Measurements from ENCODE around the gene APLF.
A peak's percentile ranks its signal among the peaks of the same experiment; 100 is the strongest.

APLF gene, protein sequence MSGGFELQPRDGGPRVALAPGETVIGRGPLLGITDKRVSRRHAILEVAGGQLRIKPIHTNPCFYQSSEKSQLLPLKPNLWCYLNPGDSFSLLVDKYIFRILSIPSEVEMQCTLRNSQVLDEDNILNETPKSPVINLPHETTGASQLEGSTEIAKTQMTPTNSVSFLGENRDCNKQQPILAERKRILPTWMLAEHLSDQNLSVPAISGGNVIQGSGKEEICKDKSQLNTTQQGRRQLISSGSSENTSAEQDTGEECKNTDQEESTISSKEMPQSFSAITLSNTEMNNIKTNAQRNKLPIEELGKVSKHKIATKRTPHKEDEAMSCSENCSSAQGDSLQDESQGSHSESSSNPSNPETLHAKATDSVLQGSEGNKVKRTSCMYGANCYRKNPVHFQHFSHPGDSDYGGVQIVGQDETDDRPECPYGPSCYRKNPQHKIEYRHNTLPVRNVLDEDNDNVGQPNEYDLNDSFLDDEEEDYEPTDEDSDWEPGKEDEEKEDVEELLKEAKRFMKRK

GRCh38 chr2:68467077-68467960 lies at the start of gene APLF, which contains the start of gene FBXO48:
APLF (plus strand) TSS chr2:68467585; CDS start chr2:68467732, 147 bp downstream.
FBXO48 (minus strand) TSS chr2:68467294; CDS start chr2:68465145, 2,149 bp downstream.
- peak; percentile 99 for DNase-seq

GRCh38 chr2:68417926-68418325 lies 49.5 kb upstream of the APLF start:
- no peak for DNase-seq

- no peak for DNase-seq
Observed at GRCh38 chr2:68418419-68418818, 49.0 kb upstream of the APLF start.

- DNase-seq, result no peak
Observed at GRCh38 chr2:68418855-68419254, 48.5 kb upstream of the APLF start.

GRCh38 chr2:68420254-68420910 lies 47.0 kb upstream of the APLF start:
- DNase-seq, result no peak

- no peak for DNase-seq
Observed at GRCh38 chr2:68423966-68424650, 43.3 kb upstream of the APLF start.

GRCh38 chr2:68425503-68425902 lies 41.9 kb upstream of the APLF start:
- DNase-seq, result no peak

- DNase-seq, result no peak
Observed at GRCh38 chr2:68426446-68426845, 40.9 kb upstream of the APLF start.

GRCh38 chr2:68426848-68427579 lies 40.4 kb upstream of the APLF start:
- DNase-seq, result no peak

DNA sequence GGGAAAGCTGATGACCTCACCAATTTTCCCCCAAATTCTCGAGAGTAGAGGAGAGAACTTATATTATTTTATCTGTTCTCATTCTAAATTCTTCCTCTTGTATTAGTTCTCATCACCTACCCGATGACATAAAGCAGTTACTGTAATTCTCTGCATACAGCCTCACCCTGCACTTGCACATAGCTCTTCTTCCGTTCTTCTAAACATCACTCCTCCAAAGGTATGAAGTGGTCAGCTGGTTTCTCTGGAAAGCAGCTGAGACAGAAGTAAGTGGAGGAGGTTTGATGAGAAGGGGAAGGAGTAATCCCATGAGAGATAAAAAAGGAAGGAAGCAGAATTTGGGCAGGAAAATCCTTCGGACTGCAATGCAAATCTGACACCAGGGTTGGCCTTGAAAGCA lies 39.3 kb upstream of the APLF start:
- DNase-seq, result no peak

DNA sequence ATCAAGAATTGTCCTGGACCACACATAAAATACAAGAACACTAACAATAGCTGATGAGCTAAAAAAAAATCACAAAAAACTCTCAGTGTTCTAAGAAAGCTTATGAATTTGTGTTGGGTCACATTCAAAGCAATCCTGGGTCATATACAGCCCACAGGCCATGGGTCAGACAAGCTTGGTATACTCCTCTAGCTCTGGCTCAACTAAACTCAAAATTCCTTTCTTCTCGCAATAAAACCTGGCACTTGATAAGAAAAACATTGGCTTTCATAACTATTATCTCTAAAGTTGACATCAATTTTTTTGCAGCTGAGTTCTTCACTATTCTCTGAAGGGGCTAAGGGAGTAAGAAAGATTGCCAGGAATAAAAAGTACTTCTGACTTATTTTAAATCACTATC lies 38.6 kb upstream of the APLF start:
- no peak for DNase-seq

DNA sequence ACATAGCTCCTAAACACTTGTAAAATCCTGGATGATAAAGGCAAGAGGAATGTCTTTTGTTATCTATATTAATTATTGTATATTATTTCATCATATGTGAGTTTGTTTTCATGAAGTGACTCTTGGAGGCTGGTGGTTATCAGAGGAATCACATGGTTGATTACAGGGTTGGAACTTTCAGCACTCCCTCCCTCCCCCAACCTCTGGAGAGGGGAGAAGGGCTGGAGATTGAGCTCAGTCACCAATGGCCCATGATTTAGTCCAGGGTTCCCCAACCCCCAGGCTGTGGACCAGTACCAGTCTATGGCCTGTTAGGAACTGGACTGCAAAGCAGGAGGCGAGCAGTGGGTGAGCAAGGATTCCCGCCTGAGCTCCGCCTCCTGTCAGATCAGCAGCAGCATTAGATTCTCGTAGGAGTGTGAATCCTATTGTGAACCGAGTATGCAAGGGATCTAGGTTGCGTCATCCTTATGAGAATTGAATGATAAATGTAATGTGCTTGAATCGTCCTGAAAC lies 38.0 kb upstream of the APLF start:
- DNase-seq, result no peak

DNA sequence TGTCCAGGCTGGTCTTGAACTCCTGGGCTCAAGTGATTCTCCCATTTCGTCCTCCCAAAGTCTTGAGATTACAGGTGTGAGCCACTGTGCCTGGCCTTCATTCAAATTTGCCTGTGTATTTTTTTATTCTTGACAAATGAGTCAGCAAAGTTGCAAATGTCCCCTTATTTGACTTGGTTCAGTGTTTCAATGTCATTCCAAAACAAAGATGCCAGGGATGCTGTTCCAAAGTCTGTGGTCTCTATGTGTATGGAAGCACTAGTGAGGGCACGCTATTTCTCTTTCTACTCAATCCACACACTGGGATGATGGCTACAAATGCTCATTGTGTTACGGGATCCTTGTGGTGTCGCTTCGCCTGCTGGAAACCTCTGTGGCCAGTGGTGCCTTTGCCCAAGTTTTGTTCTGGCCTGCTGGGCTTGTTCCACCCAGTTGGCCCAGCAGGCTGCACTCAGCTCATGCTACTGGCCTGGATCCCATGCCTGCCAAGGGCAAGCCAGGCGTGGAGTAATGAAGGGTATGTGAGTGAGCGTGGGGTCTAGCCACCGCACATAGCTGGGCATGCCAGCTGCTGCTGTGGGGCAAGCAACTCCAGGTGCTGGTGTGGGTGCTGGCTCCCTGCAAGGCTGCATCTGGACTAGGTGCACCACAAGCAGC lies 35.9 kb upstream of the APLF start:
- no peak for DNase-seq

DNA sequence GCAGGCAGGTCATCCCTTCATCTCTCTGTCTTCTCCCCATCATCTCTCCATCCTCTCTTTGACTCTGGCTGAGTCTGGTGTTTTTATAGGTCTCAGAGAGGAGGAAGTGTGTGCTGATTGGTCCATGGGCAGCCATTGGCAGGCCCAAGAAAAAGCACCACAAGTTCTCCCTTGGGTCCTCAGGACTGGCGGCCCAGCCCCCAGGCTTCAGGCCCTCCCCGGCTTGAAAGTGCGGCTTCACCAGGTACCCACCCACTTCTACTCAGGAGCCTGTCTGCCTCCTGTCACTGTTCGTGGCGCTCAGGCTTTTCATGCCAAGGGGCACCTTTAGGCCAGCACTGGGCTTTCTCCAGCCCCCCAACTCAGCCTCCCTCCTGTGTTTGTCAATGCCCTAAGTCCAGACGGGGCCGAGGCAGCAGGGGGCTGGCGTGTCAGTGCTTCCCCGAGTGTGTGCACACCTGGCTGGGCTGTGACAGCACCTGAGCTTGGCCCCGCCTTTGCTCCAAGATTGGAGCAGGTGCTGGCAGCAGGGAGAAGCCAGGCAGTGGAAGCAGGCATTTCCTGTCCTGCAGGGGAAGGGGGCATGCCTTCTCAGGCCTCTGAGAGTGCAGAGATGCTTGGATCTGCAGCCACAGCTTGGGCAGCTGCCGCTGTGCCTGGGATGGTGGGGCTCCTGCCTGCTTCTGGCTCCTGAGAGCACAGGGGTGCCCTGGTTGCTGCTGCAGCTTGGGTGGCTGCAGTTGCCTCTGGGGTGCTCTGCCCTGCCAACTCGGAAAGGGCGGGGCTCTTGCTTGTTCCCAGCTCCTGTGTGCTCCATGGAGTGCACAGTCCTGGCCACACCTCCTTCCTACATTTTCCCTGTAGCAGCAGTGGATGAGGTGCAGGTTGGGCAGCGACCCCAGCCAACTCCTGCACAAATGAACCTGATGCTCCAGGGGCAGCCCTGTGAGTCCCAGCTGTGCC lies 34.4 kb upstream of the APLF start:
- no peak for DNase-seq

GRCh38 chr2:68434981-68435380 lies 32.4 kb upstream of the APLF start:
- no peak for DNase-seq

DNA sequence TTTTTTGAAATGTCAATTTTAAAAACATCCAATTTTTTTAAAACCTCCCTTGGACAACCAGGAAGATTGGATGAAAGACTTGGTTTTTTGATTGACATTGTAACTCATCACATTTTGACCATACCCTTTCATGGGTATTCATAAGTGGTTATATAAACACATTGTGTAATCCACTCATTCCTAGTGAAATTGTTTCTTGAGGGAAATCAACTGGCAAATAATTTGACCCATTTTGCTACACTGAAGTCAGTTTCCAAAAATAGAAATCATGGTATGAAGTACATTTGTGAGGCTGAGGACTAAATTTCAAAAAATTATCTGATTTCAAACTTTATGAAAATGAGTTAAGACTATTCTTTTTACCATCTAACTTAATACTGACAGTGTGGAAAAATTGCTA lies 31.8 kb upstream of the APLF start:
- DNase-seq, result no peak

DNA sequence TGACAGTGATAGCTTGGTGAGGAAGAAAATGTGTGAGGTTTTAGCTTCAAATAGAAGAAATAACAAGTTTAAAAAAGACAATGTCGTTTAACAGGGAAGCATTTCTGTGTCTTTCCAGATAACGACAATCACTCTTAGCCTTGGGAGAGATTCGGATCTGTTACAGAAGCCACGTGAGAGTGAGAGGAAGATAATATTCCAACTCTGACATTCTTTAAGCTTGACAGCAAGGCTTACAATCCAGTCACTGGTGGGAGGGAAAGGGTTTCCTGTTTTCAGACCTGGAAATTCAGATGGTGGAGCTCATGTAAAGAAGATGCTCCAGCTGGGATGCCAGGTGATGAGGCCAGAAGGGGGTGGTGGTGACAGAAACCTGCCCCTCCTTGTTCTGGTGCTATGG lies 31.1 kb upstream of the APLF start:
- no peak for DNase-seq

- DNase-seq, result no peak
Observed at GRCh38 chr2:68438455-68439303, 28.7 kb upstream of the APLF start.
